Activated CD8-positive, alpha-beta memory T cell treated with anti-CD3 and anti-CD28 coated beads for 36 hours (primary cell): ENCODE results near the gene SLC38A2. TPM values are rescaled to one million over a fixed set of nuclear protein-coding genes. Genes with fewer than 3 reads are reported as not detected.

Experiments
- CTCF ChIA-PET: fragments of 350-600 bp; sonication (Branson Sonifier 250); formaldehyde crosslinking; loops from one replicate; lab custom pipeline; 2021; ENCODE audit warnings: antibody characterized with exemption; lab: Charles Lee
- POLR2A ChIA-PET: fragments of 350-600 bp; sonication (Branson Sonifier 250); formaldehyde crosslinking; loops from one replicate; lab custom pipeline; 2021; ENCODE audit warnings: antibody characterized with exemption; lab: Charles Lee
- total RNA-seq, 2 experiments: library from RNA; stranded (reverse); gene quantifications; one replicate each; pipeline ENCODE4 v1.2.3, GENCODE V29; 2021

SLC38A2 gene
- total RNA-seq, 2 experiments from 2014 or later: 220 to 227 TPM

- POLR2A ChIA-PET: no interaction called here
Observed at GRCh38 chr12:46380881-46381280, 8.3 kb upstream of the SLC38A2 start.

DNA sequence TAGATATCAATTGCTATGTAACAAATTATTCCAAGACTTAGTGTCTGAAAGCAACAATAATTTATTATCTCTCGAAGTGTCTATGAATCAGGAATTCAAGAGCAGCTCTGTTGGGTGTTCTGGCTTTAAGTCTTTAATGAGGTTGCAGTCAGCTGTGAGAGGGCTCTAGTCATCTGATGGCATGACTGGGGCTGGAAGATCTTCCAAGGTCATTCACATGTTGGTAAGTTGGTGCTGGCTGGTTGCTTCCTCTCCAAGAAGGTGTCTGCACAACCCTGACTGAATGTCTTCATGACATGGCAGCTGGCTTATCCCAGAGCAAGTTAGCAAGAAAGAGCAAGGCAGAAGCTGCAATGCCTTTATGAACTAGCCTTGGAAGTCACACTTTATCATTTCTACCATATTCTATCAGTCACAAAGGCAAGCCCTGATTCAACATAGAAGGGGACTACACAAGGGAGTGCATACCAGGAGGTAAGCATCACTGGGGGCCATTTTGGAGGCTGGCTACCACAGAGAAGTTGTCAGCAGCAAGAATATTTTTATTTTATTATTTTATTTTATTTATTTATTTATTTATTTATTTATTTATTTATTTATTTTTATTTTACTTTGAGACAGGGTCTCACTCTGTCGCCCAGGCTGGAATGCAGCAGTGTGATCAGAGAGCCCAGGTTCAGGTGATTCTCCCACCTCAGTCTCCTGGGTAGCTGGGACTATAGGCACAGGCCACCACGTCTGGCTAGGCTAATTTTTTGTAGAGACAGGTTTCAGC lies 7.6 kb upstream of the SLC38A2 start:
- ChIA-PET POLR2A (no interaction called here), CTCF (no interaction called here)

More at GRCh38 chr12:46380881-46381280, 8.3 kb upstream of the SLC38A2 start:
- CTCF ChIA-PET: no interaction called here

DNA sequence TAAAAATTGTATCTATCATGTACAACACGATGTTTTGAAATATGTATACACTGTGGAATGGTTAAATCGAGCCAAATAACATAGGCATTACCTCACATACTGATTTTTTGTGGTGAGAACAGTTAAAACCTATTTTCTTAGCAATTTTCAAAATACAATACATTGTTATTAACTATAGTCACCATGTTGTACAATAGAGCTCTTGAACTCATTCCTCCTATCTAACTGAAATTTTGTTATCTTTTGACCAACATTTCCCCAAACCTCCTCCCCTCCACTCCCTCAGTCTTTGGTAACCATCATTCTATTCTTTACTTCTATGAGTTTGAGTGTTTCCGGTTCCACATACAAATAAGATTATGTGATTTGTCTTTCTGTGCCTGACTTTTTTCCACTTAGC lies 6.8 kb upstream of the SLC38A2 start:
- CTCF ChIA-PET: no interaction called here
- POLR2A ChIA-PET: no interaction called here

DNA sequence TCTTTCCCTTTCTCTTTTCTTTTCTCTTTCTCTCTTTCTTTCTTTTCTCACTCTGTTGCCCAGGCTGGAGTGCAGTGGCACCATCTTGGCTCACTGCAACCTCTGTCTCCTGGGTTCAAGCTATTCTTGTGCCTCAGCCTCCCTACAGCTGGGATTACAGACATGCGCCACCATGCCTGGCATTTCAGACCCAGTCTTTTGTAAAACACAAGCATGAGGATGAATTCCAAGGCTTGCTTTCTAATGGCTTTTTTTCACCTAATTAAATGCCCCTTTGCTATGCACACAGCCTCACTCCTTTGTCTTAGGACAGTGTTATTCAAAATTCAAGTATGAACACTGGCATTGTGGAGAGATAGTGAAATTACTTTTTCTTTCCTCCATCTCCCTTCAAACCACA lies 6.0 kb upstream of the SLC38A2 start:
- ChIA-PET POLR2A (no interaction called here), CTCF (no interaction called here)

DNA sequence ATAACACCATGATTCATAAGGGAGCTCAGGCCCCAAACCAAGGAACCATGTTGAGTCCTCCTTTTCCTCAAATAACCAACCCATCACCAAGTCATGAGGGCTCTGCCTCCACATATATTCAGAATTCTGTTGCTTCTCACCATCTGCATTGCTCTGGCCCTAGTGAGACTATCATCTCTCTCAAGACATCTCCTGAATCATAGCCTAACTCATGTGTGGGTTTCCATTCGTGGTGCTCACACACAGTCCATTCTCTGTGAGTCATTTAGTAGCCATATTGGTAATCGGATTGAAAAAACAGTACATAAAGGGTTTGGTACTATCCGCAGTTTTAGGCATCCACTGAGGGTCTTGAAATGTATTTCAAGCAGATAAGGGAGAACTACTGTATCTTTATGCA lies 5.1 kb upstream of the SLC38A2 start:
- ChIA-PET POLR2A (no interaction called here), CTCF (no interaction called here)

GRCh38 chr12:46376579-46376978 lies 4.0 kb upstream of the SLC38A2 start:
- ChIA-PET POLR2A (interaction anchor here (0.6 to 0.7 kb wide), 2 partner anchors 254 to 1601 kb away, joined by 3 to 5 read pairs; no protein-coding TSS in a partner anchor), CTCF (no interaction called here)

- POLR2A ChIA-PET: no interaction called here
- CTCF ChIA-PET: no interaction called here
Observed at GRCh38 chr12:46374711-46375110, 2.1 kb upstream of the SLC38A2 start.

DNA sequence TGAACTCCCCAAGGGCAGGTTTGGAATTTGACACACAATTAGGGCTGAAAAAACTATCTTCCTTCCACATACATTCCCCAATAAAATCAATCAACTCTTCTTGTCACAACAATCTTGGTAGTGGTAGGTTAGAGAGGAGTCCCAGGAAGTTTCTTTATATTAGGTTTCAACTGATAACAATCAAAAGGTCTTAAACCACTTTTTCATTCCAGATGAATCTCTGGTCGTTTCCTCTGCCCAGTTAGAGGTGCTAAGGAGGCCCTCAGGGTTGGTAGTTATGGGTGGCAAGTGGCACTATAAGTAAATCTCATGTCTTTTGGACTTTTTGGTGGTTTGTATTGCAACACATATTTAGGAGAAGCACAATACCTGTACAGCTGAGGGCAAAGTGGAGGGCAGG lies 1.7 kb upstream of the SLC38A2 start:
- ChIA-PET CTCF (no interaction called here), POLR2A (no interaction called here)

GRCh38 chr12:46373301-46374296 lies 1.0 kb upstream of the SLC38A2 start:
- ChIA-PET CTCF (interaction anchor here (0.6 kb wide), 1 partner anchor 76 kb away, joined by 3 read pairs; no protein-coding TSS in a partner anchor), POLR2A (interaction anchor here (0.6 to 3.5 kb wide), 4 partner anchors 62 to 904 kb away, joined by 4 to 37 read pairs (median 7); partner anchors contain the start of gene SLC38A1)

- ChIA-PET CTCF (no interaction called here), POLR2A (interaction anchor here (0.7 to 3.5 kb wide), 11 partner anchors 10 to 381 kb away, joined by 3 to 37 read pairs (median 4); partner anchors contain the start of gene SLC38A1)
Observed at GRCh38 chr12:46371718-46372543, 642 bp downstream of the SLC38A2 start.

- CTCF ChIA-PET: interaction anchor here (0.9 kb wide), 1 partner anchor 291 kb away, joined by 3 read pairs; no protein-coding TSS in a partner anchor
Observed at GRCh38 chr12:46370792-46371717, 1.5 kb downstream of the SLC38A2 start.

DNA sequence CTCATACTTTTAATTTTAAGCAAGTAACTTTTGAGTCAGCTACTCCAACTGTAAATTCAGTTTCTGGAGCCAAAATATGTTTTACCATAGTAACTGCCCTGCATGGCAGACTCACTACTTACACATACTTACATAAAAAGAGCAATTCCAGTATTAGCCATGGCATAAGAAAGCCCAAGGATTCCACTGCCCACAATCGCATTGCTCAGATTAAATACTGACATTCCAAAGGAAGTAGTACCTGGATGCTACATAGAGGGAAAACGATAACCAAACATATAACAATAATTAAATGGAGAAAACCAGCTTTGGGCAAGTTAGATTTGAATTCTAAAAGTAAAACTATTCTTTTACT lies 2.2 kb downstream of the SLC38A2 start:
- ChIA-PET POLR2A (interaction anchor here (2.0 to 3.5 kb wide), 3 partner anchors 14 to 101 kb away, joined by 7 to 37 read pairs (median 16); partner anchors contain the start of gene SLC38A1), CTCF (interaction anchor here (0.9 kb wide), 1 partner anchor 291 kb away, joined by 3 read pairs; no protein-coding TSS in a partner anchor)

More at GRCh38 chr12:46370792-46371717, 1.5 kb downstream of the SLC38A2 start:
- POLR2A ChIA-PET: interaction anchor here (0.6 to 3.5 kb wide), 11 partner anchors 11 to 380 kb away, joined by 3 to 37 read pairs (median 5); partner anchors contain the start of gene SLC38A1

DNA sequence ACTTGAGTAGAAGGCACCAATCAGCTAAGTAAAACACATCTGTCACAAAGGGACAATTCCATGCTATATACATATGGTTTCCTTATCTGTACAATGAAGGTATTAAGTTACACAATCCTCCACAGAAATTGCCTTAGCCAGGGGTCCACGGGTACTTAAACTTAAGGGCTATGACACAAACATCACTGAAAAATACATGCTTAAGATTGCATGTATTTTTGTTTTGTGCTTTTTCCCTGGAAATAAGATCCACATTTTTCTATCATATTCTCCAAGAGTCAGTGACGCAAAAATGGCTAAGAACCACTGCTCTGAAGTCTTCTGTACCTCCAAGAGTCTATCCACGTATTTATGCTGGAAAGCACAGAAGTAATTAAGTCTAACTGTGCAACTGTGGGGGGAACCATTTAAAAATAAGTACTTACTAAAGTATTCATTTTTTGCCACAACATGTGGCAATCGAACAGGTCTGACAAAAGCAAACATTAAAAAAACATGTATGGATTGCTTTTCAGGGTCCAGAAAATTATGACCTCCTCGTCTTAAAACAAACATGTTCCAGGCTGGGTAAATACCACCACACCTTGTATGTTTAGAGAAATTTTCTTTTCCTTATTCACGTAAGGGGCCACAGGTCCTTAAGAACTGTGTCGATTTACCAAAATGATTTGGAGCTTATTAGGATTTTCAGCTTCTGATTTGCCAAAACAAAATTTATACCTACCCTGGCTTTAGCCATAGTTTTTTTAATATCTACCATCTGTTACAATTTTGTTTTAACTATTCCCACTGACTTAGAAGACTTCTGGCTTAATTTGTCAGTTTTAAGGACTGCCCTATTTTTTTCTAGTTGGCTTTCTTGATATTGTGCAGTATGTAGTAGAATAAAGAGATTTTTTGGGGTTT lies 2.8 kb downstream of the SLC38A2 start:
- POLR2A ChIA-PET: interaction anchor here (2.2 to 3.5 kb wide), 2 partner anchors 14 to 101 kb away, joined by 16 to 37 read pairs; partner anchors contain the start of gene SLC38A1

DNA sequence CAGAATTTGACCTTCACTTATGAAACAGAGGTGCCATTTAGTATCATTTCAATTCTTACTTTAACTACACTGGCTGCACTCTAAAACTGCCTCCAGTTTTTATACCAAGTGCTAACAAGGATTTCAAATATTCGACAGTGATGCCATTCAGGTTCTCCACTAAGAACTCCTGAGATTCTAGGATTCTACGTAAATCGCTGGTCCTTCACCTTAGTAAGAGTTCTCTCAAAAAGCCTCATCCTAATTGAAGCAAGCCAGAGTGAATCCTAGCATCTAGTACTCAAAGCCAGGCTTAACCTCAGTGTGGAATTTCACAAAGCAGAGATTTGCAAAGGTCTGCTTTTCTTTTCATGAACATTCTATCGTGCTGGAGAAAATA lies 3.5 kb downstream of the SLC38A2 start:
- CTCF ChIA-PET: no interaction called here
- POLR2A ChIA-PET: no interaction called here

More for the DNA sequence above, 2.8 kb downstream of the SLC38A2 start:
- CTCF ChIA-PET: no interaction called here

DNA sequence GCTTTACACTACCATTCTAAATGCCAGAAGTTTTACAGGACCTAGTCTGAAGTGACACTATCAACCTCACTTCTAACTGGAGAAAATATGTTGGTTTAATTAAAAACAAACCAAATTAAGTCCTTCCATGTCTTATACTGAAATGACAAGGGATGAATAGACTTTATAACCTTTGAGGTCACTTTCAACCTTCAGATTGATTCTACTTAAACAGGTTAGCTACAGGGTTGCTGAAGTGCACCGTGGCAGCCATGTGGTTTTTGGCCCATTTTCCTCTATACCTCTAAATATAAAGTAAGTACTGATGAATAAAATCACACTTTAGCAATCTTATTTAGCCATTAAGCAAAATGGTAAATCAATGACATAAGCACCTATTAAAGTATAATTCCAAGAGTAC lies 3.9 kb downstream of the SLC38A2 start:
- ChIA-PET POLR2A (no interaction called here), CTCF (interaction anchor here (0.9 to 1.1 kb wide), 2 partner anchors 86 to 151 kb away, joined by 3 read pairs; no protein-coding TSS in a partner anchor)

- POLR2A ChIA-PET: interaction anchor here (0.9 to 1.2 kb wide), 2 partner anchors 9 to 102 kb away, joined by 3 to 7 read pairs; no protein-coding TSS in a partner anchor
- CTCF ChIA-PET: interaction anchor here (0.9 to 1.1 kb wide), 2 partner anchors 87 to 152 kb away, joined by 3 read pairs; no protein-coding TSS in a partner anchor
Observed at GRCh38 chr12:46368138-46368537, 4.4 kb downstream of the SLC38A2 start.
